Body of pancreas (tissue), 4 donors: Measurements from ENCODE around the gene ROS1.

Experiments
- POLR2A ChIP-seq, 3 donors: fragments of 450-650 bp; IDR thresholded peaks; one replicate each; pipeline ENCODE4 v1.6.1; 2016; ENCODE audit warnings: antibody characterized with exemption in 3 of 3, mild to moderate bottlenecking in 2 of 3
- TF ChIP-seq, protein P1 (sequence below), 7 experiments: fragments of 450-650 bp in 4 of 7; fragments of 200-600 bp in 3 of 7; sonication (generic) in 3 of 7; IDR thresholded peaks; one replicate each; pipeline ENCODE4 v1.5.1; 2016 to 2019; ENCODE audit warnings: antibody characterized with exemption in 7 of 7

DNA sequence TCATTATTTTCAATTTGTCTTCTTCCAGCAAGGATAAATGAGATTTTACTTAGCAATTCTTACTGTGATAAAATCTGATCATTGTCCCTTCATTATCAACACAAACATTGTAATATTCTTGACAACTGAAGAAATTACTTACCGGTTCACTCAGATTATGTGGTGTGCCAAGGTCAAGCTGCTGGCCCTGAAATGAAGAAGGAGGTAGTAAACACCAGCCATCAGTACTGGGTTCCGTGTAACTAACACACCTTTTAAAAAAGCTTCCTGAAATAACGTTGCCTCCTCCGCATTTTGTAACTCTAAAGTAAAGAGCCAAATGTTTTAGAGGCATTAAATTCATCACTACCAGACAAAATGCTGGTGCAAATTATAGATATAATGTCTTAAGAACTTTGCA is 7.4 kb downstream of the ROS1 start:
- no peak for TF ChIP-seq POLR2A (IDR thresholded peaks at IDR 0.05)
- TF ChIP-seq, protein P1, sequence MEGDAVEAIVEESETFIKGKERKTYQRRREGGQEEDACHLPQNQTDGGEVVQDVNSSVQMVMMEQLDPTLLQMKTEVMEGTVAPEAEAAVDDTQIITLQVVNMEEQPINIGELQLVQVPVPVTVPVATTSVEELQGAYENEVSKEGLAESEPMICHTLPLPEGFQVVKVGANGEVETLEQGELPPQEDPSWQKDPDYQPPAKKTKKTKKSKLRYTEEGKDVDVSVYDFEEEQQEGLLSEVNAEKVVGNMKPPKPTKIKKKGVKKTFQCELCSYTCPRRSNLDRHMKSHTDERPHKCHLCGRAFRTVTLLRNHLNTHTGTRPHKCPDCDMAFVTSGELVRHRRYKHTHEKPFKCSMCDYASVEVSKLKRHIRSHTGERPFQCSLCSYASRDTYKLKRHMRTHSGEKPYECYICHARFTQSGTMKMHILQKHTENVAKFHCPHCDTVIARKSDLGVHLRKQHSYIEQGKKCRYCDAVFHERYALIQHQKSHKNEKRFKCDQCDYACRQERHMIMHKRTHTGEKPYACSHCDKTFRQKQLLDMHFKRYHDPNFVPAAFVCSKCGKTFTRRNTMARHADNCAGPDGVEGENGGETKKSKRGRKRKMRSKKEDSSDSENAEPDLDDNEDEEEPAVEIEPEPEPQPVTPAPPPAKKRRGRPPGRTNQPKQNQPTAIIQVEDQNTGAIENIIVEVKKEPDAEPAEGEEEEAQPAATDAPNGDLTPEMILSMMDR (IDR thresholded peaks at IDR 0.05), result no peak
